HG03045 (cell line): Measurements from ENCODE around the gene HPSE2.

Experiments
- ATAC-seq: cut with Tn5 transposase; IDR thresholded peaks from one replicate; pipeline ENCODE4 v1.9.1; 2021; ENCODE audit warnings: mild to moderate bottlenecking, moderate library complexity; ENCODE audit not compliant: unreplicated experiment

The HPSE2 gene

DNA sequence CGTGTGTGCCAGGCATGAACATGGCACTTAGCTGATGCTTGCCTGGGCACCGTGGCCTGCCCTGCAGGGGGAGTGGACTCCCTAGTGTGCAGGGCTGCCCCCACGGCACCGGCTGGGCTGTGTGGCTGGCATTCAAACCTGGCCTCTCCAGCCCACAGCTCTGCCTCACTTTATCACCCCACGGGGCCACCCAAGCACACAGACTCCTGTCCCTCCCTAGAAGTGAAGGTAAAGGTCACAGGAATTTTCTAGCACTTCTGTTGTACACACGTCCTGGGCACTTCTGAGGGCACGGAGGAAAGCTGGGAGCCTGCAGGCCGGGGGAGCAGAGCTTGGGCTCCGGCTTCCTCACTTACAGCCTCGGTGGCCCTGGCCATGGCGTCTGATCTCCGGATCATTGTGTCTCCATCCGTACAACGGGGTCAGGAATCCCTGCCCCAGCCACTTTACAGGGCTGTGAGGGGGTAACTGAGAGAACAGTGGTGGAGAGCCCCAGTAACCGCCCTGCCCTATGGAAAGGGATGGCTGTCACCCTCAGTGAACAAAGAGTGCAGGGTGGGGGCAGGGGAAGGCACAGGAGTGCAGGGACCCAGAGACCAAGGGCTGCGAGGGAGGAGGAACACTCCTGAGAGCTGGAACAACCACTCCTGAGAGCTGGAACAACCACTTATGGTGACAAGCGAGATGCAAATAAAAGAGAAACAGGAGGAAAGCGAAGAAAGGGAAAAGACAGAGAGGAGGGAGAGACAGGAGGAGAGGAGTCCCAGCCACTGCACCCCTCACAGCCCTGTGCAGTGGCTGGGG, 816.8 kb downstream of the HPSE2 start:
- no peak for ATAC-seq

GRCh38 chr10:98417973-98418664, 817.5 kb downstream of the HPSE2 start:
- ATAC-seq, result no peak

DNA sequence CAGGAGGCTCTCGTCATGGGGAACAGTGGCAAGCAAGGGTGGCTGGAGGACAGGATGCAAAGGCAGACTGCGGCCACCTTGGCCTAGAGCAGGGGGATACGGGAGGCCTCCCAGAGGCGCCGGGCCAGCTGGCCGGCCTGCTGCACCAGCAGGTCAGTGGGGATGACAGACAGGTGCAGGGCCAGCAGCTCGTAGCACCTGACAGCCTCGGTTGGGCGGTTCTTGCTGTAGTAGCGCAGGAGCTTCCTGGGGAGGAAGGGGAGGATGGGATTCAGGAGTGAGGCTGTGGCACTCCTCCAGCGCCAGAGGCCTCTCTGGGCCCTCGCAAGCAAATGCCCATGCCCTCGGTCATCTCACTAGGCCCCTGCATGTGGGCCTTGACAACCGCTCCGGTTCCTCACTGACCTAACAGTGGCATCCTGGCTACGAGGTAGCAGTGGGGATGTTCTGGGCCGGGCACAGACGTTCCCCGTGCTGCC, 818.1 kb downstream of the HPSE2 start:
- no peak for ATAC-seq

DNA sequence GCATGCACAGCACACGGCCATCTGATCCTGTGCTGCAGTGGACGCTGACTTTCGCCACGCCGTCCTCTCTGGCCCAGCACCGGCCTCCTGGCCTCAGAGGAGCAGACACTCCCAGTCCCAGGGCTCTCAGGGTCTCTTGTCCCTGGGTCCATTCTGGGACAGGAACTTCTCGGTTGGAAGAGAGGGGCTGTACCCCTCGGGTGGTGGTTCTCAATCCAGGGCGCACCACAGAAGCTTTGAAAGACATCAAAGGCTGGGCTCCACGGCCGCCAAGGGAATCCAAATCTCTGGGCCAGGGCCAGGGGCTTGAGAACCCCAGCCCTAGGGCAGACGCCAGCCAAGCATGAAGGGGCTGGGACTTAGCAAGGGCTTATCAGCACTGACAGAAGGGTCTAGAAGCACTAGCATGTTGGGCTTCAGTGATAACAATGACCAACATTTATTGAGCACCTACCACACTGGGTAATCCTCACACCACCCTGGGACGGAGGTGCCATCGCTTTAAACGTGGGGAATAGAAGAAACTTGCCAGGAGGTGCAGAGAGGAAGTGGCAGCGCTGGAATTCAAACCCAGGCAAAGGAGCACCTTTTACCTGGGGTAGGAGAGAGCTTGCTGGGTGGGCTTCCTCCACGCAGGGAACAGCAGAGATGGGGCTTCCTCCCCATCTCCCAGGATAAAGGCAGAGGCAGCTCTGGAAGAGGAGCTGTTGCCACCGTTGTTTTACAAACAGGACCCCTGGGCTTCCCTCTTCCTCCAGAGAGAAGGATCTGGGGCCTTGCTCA, 818.9 kb downstream of the HPSE2 start:
- no peak for ATAC-seq

- ATAC-seq, result no peak
Observed at GRCh38 chr10:98415731-98416119, 819.9 kb downstream of the HPSE2 start.

DNA sequence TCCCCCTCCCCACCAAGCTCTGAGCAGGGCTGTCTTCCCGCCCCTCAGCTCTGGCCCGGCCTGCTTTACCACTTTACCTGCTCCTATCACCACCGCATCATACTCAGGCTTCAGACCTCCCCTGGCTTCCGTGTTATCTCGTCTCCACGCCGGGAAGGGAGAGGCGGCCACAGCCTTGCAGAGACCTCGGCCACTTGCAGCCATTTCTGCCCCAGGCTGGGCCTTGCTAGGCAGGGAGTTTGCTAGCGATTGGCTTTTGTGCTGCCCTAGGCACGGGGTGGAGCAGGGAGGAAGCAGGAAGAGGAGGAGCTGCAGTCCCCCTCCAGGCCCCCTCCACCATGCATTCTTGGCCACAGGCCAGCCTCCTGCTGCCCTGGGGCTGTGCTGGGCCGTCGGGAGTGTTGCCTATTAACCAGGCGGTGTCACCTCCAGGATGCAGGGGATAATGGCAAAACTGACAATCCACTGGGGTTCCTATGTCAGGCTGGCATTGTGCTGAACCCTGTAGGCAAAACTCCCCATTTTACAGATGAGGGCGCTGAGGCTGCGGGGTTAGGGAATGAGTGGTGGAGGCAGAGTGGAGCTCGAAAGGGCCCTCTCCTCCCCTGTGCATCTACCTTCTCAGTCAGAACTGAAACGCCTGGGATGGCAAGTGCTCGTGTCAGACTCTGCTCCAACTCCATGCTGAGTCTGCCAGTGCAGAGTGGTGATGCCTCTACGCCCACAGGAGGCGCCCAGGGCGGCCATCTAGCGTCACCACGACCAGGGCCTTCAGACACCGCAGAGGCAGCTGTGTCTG, 820.5 kb downstream of the HPSE2 start, which contains the start of gene PYROXD2:
Gene PYROXD2 (minus strand): TSS at position 251 of the 799 bp plus-strand sequence. CDS start 47 bp downstream, at position 204.
- ATAC-seq, result no peak

DNA sequence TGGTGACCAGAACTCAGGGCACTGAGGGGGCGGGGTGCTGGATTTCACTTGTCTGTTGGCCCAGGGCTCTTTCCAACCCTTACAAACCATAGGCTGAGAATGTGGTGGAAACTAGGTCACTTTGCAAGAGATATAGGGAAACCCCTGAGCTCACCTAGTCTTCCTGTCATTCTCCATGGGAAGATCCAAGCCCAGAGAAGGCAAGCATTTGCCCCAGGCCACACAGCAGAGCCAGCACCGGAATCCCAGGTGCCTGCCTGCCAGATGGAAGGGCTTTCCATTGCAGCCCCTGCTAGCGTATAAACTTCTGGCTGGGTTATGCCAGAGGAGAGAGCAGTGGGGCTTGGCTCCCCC, 821.1 kb downstream of the HPSE2 start:
- no peak for ATAC-seq

DNA sequence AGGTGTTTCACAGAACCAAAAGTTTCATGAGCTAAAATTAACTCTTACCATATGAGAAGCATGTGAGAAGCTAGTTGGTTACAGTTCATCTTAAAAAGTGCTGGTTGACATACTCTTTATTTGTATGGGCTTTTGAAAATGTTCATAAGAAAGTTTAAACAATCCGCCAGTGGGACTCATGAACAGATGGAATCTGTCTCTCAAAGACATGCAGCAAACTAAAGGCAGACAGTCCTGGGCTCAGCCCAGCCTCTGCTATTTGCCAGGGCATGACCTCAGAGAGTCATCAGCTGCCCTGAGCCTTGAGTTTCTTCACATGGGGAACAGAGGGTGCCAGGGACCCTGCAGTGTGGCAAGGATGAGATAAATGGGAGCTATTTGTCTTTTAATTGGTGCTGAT, 823.9 kb downstream of the HPSE2 start:
- ATAC-seq, result no peak

DNA sequence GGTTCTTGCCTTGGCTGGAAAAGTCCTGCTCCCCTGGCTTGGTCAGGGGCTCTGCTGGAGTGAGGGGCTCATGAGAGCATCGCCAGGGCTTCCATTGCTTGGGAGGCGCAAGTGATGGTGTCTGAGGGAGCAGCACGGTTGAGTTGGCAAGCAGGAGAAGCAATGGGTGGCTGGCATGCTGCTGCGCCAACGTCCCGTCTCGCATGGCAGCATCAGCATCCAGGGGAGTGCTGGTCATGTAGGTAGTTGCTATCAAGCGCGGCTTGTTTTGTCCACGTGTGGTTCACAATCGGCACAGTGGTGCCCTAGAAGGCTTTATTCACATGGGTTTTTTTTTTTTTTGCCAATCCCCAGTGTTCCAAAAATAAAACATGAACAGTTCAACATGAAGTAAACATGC, 824.5 kb downstream of the HPSE2 start:
- ATAC-seq, result no peak

DNA sequence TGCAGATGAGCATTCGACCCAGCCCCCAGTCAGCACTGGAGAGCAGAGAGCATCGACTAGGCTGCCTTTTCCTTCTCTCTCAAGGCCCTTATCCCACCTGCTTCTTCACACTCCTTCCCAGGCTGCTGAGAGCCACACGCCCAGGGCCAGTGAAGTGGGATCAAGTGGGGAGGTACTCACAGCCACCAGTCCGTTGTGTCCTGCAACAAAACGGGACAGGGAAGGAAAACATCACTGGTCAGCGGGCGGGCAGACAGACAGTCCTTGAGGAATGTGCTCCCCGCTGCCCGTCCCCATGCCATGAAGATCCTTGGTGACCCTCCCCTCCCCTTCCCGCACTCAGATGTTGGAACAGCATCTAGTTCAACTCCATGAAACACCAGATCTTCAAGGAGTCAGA, 824.9 kb downstream of the HPSE2 start:
- no peak for ATAC-seq

DNA sequence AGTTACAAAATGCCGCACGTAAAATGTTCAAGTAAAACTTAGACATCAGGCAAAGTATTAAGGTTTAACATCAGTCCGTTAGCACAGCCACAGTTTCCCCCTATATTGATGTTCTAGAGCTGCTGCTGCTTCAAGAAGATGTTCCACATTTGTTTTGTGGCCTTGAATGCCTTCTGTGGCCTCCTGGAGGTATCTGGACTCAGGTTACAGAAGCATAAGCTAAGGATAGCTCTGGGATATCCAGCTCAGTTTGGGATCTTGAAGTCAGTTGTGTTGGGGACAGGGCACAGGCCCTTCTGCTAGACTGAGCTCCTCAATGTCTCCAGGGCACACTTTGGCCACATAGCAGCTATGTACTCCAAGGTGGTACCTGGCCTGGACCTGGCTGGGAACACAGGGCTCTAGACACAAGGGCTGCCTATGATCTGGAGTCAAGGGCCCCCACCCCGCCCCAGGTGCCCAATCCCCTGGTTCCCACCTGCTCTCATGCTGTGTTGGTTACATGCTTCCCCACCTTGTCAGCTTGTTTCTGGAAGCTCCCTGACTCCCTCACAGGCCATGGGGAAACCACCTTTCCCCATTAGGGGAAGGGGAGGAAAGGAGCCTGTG, 825.4 kb downstream of the HPSE2 start:
- no peak for ATAC-seq

DNA sequence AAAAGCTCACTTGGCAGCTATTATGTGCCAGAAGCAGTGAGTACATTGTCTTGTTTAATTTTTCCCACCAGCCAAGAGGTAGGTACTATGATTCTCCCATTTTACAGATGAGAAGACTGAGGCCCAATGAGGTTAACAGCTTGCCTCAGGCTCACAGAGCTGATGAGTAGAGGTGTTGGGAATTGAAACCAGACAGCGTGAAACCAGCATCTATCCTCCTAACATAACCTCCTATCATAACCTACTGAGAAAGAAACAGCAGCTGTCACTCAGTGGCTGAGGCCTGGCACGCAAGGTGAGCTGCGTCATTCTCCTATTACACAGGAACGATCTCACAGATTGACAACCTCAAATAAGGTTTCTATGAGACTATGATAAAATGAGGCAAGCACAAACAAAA, 826.9 kb downstream of the HPSE2 start:
- no peak for ATAC-seq

- ATAC-seq, result no peak
Observed at GRCh38 chr10:98407744-98408241, 827.9 kb downstream of the HPSE2 start.
